GM19099 (cell line): ENCODE results near the gene CLSTN2.

ENCODE experiments used
- POLR2A ChIP-seq: IDR thresholded peaks from 3 replicates; pipeline ENCODE4 v1.6.1; 2011; ENCODE audit warnings: low read depth; ENCODE audit not compliant: insufficient read length; ENCODE audit errors: extremely low read depth

Gene CLSTN2

GRCh38 chr3:140177943-140178342 is 243.0 kb downstream of the CLSTN2 start:
- TF ChIP-seq POLR2A, result no peak

- TF ChIP-seq POLR2A, result no peak
Observed at GRCh38 chr3:140178482-140178881, 243.5 kb downstream of the CLSTN2 start.

GRCh38 chr3:140180603-140181002 is 245.6 kb downstream of the CLSTN2 start:
- no peak for TF ChIP-seq POLR2A

GRCh38 chr3:140185375-140185774 is 250.4 kb downstream of the CLSTN2 start:
- no peak for TF ChIP-seq POLR2A

GRCh38 chr3:140186421-140186920 is 251.5 kb downstream of the CLSTN2 start:
- no peak for TF ChIP-seq POLR2A

GRCh38 chr3:140187028-140187427 is 252.0 kb downstream of the CLSTN2 start:
- no peak for TF ChIP-seq POLR2A

- TF ChIP-seq POLR2A, result no peak
Observed at GRCh38 chr3:140187656-140188221, 252.8 kb downstream of the CLSTN2 start.

GRCh38 chr3:140188285-140188684 is 253.3 kb downstream of the CLSTN2 start:
- no peak for TF ChIP-seq POLR2A

GRCh38 chr3:140189267-140189666 is 254.3 kb downstream of the CLSTN2 start:
- no peak for TF ChIP-seq POLR2A

- TF ChIP-seq POLR2A, result no peak
Observed at GRCh38 chr3:140189976-140190375, 255.0 kb downstream of the CLSTN2 start.

- TF ChIP-seq POLR2A, result no peak
Observed at GRCh38 chr3:140196970-140197369, 262.0 kb downstream of the CLSTN2 start.

- no peak for TF ChIP-seq POLR2A
Observed at GRCh38 chr3:140198242-140198641, 263.3 kb downstream of the CLSTN2 start.

- no peak for TF ChIP-seq POLR2A
Observed at GRCh38 chr3:140199008-140199407, 264.0 kb downstream of the CLSTN2 start.

- no peak for TF ChIP-seq POLR2A
Observed at GRCh38 chr3:140199743-140200142, 264.8 kb downstream of the CLSTN2 start.

GRCh38 chr3:140203510-140203909 is 268.5 kb downstream of the CLSTN2 start:
- no peak for TF ChIP-seq POLR2A

GRCh38 chr3:140204271-140204984 is 269.4 kb downstream of the CLSTN2 start:
- TF ChIP-seq POLR2A, result no peak
